GM19438 (cell line): ENCODE data around the gene HEATR5A.
"Not testable (repeated sequence)": the region's sequence is repeated elsewhere in the genome, so short reads cannot be mapped to it uniquely, and the experiment has no call there.

Source experiments
- ATAC-seq: cut with Tn5 transposase; IDR thresholded peaks from one replicate; pipeline ENCODE4 v1.9.1; 2021; ENCODE audit warnings: low read depth; ENCODE audit not compliant: unreplicated experiment

The HEATR5A gene

DNA sequence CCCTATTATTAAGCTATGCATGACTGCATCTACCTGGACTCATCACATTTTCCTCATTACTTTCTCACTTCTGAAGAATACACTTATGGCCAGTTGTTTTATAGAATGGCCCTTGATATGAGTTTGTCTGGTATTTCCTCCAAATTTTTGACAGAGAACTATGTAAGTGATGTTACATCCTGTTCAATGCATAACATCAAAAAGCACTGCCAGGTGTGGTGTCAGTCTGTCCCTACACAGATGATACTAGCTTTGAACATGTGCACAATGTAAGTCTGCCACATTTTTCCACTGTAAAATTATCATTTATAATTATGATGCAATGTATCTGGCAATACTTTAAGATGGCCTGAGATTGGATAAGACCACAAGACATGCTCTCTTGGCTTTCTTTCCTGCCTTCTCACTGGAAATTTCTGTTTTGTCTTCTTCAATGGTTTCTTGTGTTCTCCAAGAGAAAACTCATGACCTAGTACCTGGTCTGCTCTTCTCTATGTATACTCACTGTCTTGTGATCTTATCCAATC lies 28.3 kb downstream of the HEATR5A start:
- ATAC-seq = no peak

DNA sequence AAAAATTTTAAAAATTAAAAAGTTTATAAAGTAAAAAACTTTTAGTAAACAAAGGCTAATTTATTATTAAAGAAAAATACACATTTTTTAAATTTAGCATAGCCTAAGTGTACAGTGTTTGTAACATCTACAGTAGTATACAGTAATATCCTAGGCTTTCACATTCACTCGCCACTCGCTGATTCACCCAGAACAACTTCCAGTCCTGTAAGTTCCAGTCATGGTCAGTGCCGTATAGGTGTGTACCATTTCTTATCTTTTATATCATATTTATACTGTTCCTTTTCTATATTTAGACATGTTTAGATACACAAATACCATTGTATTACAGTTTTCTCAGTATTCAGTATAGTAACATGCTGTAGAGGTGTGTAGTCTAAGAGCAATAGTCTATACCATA lies 28.9 kb downstream of the HEATR5A start:
- ATAC-seq = no peak

DNA sequence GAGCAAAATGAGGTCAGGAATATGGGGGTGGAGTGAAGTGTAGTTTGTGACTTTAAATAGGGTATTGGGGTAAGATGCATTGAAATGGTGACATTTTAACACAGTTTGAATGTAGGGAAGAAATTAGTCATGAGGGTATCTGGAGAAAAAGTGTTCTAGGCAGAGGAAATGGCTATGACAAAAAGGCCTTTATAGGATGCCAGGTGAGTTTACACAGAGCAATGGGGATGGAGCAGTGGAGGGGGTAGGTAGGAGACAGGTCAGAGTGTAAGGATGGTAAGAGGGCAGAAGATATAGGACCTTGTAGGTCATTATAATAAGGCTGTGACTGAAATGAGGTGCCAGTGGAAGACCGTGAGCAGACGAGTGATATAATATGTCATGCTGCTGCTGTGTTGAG lies 30.4 kb downstream of the HEATR5A start:
- ATAC-seq = no peak

DNA sequence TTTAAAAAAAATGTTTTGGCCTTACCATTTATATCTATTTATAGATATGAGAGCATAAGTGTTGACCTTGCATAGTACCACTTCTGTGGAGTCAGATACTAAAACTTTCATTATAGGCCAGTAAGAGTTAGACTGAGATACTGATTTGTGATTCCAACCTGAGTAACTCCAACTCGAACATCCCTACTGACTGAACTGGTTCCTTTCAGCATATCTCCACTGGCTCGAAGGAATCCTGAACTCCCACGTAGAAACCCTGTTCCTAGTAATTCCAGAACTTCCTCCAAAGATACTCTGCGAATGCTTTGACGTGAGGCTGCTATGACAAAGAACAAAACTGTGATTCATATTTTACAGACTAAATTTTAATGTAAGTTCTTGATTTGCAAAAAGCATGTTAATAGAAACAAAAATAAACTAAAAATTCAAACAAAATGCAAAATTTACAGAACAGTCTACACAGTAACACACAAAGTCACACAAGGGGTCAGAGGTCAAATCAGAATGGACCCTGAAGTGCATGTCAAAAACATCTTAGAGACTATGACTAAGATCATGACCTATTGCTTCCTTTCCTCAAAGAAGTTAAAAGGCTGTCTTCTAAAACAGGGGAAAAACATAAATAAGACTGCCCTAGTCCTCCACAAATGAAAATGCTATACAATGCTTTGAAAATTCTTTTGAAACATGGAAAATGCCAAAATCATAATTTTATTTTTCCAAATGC lies 31.5 kb downstream of the HEATR5A start:
- no peak for ATAC-seq

DNA sequence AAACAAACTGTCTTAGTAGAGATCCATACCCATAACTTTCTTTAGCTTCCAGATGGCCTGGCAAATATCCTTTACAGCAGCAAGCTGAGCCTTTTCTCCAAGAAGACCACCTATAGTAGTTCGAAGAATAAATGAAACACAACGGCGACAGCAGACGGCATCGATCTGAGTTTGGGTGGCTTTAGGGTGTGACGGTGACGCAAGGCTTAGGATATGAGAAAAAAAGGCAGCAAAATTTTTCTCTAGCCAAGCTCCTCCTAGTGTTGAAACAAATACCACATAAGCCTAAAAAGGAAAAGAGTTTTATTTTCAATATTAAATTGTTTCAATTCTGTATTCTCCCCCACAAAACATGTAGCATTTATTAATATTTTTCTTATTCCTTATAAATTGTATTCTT lies 33.3 kb downstream of the HEATR5A start:
- no peak for ATAC-seq

DNA sequence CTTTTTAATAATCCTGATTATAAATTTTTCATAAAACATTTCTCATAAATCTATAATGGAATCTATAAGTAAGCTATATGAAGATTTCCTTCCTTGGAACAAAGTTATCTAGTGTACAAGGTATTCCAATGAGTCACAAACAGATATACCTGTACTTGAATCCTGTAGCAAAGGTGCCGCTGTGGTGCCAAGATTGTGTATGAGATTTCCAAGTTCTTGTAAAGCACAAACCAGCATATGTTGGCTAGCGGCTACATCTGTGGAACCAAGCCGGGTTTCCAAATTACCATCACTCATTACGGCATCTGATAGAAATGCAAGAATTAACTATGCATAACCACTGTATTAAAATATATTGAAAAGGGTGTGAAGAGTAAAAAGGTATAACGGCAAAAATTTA lies 34.1 kb downstream of the HEATR5A start:
- ATAC-seq = no peak

DNA sequence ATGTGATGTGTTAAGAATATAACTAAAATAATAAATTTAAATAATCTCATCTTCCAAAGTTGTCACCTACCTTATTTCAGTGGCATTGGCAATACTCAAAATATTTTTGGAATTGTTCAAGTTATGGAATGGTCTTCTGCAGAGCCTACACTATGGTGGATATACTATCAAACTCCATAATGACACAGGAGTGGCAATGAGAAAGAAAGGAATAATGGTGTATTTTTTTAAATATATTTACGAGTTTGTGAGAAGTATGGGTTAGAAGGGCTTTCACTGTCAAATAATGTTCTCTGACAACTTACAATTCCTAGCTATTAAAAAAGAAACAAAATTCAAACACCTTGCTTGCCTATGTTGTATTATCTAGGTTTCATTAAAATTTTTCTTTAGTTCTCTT lies 38.1 kb downstream of the HEATR5A start:
- no peak for ATAC-seq

DNA sequence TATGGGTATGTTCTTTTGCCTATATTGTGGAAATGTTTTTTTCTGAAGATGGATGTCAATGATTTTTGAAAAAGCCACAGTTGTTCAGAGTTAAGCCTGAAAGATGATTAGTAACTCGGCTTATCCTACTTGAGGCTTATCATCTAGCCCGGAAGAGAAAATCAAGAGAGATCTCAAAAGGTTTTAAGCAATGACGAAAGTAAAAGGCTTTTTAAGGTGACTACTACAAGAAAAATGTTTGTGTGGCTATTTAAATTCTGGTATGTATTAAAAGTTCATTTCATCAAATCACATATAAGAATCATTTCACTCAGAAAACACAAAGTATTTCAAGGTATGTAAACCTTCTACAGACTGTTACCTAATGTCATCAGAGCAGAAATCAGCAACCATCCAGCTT lies 40.2 kb downstream of the HEATR5A start:
- no peak for ATAC-seq

DNA sequence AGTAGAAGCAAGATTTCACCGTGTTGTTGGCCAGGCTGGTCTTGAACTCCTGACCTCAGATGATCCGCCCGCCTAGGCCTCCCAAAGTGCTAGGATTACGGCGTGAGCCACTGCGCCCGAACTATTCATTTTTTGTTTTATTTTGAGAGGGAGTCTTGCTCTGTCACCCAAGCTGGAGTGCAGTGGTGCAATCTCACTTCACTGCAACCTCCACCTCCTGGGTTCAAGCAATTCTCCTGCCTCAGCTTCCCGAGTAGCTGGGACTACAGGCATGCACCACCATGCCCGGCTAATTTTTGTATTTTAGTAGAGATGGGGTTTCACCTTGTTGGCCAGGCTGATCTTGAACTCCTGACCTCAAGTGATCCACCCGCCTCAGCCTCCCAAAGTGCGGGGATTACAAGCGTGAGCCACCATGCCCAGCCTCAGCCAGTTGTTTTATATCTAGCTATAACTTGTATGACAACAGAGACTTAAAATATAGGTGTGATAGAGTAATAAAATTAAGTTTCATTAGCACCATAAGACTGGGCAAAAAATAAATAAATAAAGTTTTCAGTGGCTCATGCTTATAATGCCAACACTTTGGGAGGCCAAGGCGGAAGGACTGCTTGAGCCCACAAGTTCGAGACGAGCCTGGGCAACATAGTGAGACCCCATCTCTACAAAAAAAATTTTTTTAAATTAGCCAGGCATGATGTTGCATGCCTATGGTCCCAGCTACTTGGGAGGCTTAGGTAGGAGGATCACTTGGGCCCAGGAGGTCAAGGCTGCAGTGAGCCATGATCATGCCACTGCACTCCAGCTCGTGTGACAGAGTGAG lies 41.0 kb downstream of the HEATR5A start:
- ATAC-seq = not testable (repeated sequence)

DNA sequence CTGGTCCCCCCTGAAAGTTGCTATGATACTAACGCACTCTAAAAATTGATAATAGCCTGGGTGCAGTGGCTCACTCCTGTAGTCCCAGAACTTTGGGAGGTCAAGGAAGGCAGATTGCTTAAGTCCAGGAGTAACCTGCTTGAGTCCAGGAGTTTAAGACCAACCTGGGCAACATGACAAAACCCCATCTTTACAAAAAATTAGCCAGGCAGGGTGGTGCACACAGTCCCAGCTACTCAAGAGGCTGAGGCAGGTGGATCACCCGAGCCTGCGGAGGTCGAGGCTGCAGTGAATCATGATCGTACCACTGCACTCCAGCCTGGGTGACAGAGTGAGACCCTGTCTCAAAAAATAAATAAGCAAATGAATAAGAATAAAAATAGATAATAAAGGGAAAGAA lies 42.9 kb downstream of the HEATR5A start:
- ATAC-seq = no peak

DNA sequence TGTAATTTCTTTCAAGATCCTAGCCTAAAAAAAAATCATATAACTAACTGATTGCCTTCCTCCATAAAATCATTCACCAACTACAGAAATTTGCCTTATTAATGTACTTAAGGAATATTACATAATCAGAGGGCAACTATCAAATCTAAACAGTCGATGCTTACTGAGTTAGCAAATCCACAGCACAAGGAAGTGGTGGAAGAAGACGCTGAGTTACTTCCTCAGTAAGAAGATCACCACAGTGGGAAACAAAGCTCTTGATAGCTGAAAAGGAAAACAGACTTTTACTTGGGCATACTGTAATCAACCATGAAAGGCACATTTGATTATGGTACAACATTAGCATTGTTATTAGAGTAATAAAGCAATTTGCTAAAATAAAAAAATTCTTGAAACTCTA lies 48.7 kb downstream of the HEATR5A start:
- ATAC-seq = no peak

DNA sequence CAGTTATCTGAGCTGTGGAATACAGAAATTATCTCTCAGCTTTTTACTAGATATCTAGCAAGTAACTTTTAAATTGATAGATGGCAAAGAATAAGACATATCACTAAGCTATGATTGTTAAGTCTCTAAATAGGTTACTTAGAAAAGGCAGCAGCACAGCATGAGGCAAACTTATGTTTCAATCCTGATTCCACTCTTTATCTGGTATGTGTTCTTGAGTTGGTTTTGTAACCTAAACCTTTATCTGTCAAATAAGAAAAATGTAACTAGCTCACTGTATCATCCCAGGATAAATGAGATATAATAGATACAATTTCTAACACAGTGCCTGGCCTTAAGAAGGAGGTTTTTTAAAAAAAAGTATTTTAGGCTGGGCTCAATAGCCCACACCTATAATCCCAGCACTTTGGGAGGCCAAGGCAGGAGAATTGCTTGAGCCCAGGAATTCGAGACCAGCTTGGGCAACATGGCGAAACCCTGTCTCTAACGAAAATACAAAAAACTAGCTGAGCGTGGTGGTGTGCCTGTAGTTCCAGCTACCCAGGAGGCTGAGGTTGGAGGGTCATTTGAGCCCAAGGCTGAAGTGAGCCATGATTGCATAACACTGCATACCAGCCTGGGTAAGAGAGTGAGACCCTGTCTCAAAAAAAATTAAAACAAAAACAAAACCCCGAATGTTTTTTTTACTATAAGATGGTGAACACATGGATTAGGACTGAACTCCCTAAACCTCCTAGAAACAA lies 56.8 kb downstream of the HEATR5A start:
- ATAC-seq = no peak

DNA sequence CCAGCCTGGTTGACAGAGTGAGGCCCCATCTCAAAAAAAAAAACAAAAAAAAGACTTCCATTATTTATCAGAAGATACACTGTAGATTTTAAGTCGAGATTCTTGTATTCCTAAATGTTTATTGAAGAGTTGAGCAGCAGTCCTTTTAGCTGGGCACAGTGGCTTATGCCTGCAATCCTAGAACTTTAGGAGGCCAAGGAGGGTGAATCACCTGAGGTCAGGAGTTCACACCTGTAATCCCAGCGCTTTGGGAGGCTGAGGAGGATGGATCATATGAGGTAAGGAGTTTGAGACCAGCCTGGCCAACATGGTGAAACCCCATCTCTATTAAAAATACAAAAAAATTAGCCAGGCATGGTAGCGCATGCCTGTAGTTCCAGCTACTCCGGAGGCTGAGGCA lies 57.6 kb downstream of the HEATR5A start:
- ATAC-seq = no peak

DNA sequence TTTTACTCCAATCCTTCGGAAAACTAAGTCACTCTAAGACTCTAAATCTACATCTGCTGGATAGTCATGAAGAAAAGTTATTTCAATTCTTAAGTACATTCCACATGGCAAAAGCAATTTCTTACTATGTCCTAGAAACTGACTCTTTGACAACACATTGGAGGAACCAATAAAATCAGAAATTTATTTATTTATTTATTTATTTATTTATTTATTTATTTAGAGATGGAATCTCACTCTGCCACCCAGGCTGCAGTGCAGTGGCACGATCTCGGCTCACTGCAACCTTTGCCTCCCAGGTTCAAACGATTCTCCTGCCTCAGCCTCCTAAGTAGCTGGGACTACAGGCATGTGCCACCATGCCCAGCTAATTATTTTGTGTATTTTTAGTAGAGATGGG lies 58.6 kb downstream of the HEATR5A start:
- ATAC-seq = not testable (repeated sequence)

DNA sequence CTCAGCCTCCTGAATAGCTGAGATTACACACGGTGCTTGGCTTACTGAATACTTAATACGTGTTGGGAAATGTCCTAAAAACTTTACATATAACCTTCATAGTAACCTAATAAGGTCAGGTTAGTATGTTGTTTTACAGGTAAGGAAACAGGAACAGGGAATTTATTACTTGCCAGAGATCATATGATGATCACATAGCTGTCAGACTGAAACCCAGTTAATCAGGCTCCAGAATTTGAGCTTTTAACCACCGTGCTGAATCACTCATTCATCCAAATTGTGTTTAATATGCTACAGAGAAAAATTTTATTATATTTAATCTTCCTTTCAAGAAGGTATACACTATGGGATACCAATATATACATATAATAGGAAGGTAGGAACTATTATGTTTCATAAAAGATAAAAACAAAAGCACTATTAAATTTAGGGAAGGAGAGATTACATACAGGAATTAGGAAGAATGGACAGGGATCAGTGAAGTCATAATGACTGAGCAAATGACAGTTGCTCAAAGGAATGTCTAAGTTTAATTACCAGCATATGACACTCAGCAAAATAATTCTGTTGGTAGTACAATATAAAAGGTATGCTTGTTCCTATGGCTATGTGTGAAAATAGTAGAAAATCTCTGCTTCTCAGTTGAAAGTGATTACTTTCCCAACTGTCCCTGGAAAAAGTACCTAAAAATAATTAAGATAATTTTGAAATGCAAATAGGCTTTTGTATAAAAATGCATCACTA lies 59.3 kb downstream of the HEATR5A start:
- no peak for ATAC-seq

DNA sequence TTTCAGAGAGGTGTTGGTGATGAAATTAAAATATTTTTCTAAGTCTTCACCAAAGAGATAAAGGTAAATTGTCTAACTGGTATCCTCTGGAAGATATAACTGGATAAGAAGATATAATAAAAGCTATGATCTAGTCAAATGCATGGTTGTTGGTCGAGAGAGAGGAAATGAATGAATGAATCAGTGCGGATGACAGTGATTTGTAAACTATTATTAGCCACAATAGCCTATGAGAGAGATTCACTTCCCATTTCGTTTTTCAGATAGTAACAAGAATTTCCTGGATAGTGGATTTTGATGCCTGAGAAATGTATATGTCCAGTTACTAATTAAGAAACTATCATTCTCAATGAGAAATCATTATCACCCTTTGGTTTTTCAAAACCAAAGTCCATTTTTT lies 63.1 kb downstream of the HEATR5A start:
- ATAC-seq = no peak

DNA sequence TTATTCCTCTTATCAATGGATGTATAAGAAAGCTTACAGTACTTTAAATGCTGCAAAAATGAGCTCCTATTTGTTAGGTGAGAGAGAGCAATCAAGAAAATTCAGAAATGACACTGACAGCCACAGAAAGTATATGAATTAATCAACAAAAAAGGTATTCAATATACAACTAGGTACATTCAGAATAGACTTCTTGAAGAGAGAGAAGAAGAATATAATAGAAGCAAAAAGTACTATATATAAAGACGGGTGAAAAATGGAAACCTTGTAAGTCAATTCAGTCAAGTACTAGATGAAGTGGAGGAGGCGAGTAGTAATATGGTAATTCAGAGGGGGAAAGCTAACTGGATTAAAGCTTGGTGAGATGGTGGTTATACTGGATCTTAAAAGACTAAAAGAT lies 74.3 kb downstream of the HEATR5A start:
- ATAC-seq = no peak

DNA sequence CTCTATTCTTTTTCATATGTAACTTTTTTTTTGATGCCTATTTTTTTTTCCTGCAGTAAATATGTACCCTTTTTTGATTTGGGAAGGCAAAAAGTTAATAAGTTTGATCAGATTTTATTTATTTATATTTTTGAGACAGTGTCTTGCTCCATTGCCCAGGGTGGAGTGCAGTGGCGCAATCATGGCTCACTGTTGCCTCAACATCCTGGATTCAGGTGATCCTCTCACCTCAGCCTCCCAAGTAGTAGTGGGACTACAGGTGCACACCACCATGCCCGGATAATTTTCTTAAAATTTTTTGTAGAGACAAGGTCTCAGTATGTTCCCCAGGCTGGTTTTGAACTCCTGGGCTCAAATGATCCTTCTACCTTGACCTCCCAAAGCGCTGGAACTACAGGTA lies 79.1 kb downstream of the HEATR5A start:
- ATAC-seq = no peak

DNA sequence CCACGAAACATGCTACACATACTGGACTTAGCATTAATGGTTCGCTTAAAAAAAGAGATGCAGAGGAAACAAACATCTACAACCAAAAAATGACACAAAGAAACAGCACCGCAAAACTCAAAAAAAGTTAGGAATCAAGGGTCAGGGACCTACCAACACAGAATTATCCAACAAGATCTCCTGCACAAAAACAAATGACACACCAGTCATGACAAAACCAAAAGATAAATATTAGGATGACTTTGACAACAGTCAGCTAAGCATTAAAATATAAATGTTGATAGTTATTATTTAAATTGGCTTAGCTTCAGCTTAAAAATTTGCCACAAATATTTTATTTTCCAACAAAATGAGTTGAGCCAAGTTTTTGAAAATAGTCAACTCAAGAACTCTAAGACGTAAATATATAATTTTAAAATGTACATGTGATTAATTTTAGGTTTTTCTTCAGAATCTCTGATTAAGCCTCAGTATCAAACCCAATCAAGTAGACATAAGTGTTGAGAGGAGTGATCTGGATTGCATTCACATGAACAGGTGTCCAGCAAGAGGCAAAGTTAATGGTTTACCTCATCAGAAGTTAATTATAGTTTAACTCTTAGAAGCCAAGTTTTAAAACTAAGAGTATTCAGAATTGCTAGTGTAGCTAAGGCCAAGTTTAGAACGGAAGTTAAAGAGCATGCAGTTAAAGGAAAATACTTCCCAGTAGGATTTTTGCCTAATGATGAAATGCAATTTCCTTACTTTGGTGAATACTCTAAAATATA lies 79.9 kb downstream of the HEATR5A start:
- no peak for ATAC-seq

DNA sequence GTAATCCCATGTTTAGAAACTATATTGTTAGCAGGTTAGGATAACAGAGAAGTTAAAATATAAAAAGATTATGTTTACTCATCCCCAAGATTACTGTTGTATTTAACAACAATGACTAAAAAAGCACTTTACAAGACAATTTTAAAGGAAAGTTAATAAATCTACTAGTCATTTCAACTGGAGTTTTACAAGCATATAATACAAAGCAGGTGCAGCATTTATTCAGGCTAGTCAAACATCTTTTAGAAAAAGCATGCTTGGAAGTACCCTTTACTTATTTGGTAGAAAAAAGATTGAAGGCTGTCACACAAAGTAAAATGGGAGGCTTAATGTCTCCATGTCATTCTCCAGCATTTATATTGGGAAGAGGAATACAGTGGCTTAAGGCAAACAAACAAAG lies 80.6 kb downstream of the HEATR5A start:
- no peak for ATAC-seq
